IMR-90 (cell line): Measurements from ENCODE around the gene CNOT6. TPM values are rescaled to one million over a fixed set of nuclear protein-coding genes. Genes with fewer than 3 reads are reported as not detected.

Source experiments
- ATAC-seq: fragments of 200-7000 bp; cut with Tn5 transposase; 2 replicates; pipeline ENCODE4 v1.9.1; 2020; ENCODE audit warnings: low read depth, mild to moderate bottlenecking, moderate library complexity
- BruUV-seq: library from RNA; stranded (reverse); fragments of 400-500 nt; replicated peaks from 2 replicates; lab custom pipeline; 2021; lab: Mats Ljungman, UMichigan
- CTCF ChIA-PET: fragments of 300-600 bp; formaldehyde crosslinking; extraction: SDS; loops from one replicate; lab custom pipeline; 2021; ENCODE audit warnings: antibody characterized with exemption; lab: Yijun Ruan, JAX
- POLR2A ChIA-PET: fragments of 300-600 bp; sonication (Branson Sonifier 250); formaldehyde crosslinking; loops from one replicate; lab custom pipeline; 2022; ENCODE audit warnings: antibody characterized with exemption; ENCODE audit not compliant: unreplicated experiment; lab: Charles Lee
- DNase-seq: peaks from one replicate; pipeline ENCODE4 v3.0.0; 2013
- H2AFZ ChIP-seq: replicated peaks from 2 replicates; pipeline ENCODE3; 2013; ENCODE audit warnings: low read length, mild to moderate bottlenecking; ENCODE audit not compliant: poor library complexity
- H2AK5ac ChIP-seq: 2 replicates; pipeline ENCODE4 v1.6.1; 2013; ENCODE audit warnings: low read depth, low read length, inconsistent platforms
- H2AK9ac ChIP-seq: replicated peaks from 2 replicates; pipeline ENCODE3; 2013; ENCODE audit warnings: mild to moderate bottlenecking, low read depth, low read length, moderate library complexity; ENCODE audit not compliant: poor library complexity
- H2BK120ac ChIP-seq: 2 replicates; pipeline ENCODE4 v1.6.1; 2013; ENCODE audit warnings: low read depth, low read length, inconsistent platforms
- H2BK15ac ChIP-seq: 3 replicates; pipeline ENCODE4 v1.6.1; 2013; ENCODE audit warnings: low read depth, low read length, inconsistent platforms
- H2BK20ac ChIP-seq: 2 replicates; pipeline ENCODE4 v1.6.1; 2013; ENCODE audit warnings: low read depth, mild to moderate bottlenecking, inconsistent platforms, low read length, moderate library complexity
- H2BK5ac ChIP-seq: 2 replicates; pipeline ENCODE4 v1.6.1; 2013; ENCODE audit warnings: mild to moderate bottlenecking, low read depth, low read length, inconsistent platforms; ENCODE audit not compliant: poor library complexity, severe bottlenecking
- H3K14ac ChIP-seq: replicated peaks from 2 replicates; pipeline ENCODE4 v1.6.1; 2013; ENCODE audit warnings: low read depth, low read length, inconsistent platforms
- H3K18ac ChIP-seq: 2 replicates; pipeline ENCODE4 v1.6.1; 2013; ENCODE audit warnings: low read depth, low read length, control low read depth
- H3K23ac ChIP-seq: 2 replicates; pipeline ENCODE4 v1.6.1; 2013; ENCODE audit warnings: low read depth, low read length, inconsistent platforms
- H3K27ac ChIP-seq: 2 replicates; pipeline ENCODE4 v1.5.1; 2013; ENCODE audit warnings: mild to moderate bottlenecking, control low read depth, low read length; ENCODE audit not compliant: insufficient read depth
- H3K27me3 ChIP-seq: 2 replicates; pipeline ENCODE4 v1.6.1; 2013; ENCODE audit warnings: low read length; ENCODE audit not compliant: control insufficient read depth, insufficient read depth
- H3K36me3 ChIP-seq: 2 replicates; pipeline ENCODE4 v1.6.1; 2013; ENCODE audit warnings: low read length, mixed read lengths; ENCODE audit not compliant: control insufficient read depth, insufficient read depth
- H3K4ac ChIP-seq: 2 replicates; pipeline ENCODE4 v1.6.1; 2013; ENCODE audit warnings: low read depth, low read length, inconsistent platforms
- H3K4me1 ChIP-seq: 2 replicates; pipeline ENCODE4 v1.6.1; 2013; ENCODE audit warnings: low read length, mixed read lengths; ENCODE audit not compliant: control insufficient read depth, insufficient read depth
- H3K4me2 ChIP-seq: 2 replicates; pipeline ENCODE4 v1.6.1; 2013; ENCODE audit warnings: low read depth, mild to moderate bottlenecking, control low read depth, low read length, moderate library complexity
- H3K4me3 ChIP-seq: 2 replicates; pipeline ENCODE4 v1.5.1; 2013; ENCODE audit warnings: low read depth, mild to moderate bottlenecking, control low read depth, low read length, moderate library complexity; ENCODE audit not compliant: insufficient read depth
- H3K56ac ChIP-seq: 2 replicates; pipeline ENCODE4 v1.6.1; 2013; ENCODE audit warnings: low read length, inconsistent platforms; ENCODE audit not compliant: insufficient read depth; ENCODE audit errors: extremely low read depth
- H3K79me1 ChIP-seq, 2 experiments: 2 replicates each; pipeline ENCODE4 v1.6.1; 2013; ENCODE audit warnings: low read length in 2 of 2, inconsistent platforms in 1 of 2, low read depth in 1 of 2
- H3K9ac ChIP-seq: 2 replicates; pipeline ENCODE4 v1.6.1; 2013; ENCODE audit warnings: low read depth, low read length, control low read depth
- H3K9me1 ChIP-seq: 2 replicates; pipeline ENCODE4 v1.6.1; 2013; ENCODE audit warnings: low read length, inconsistent platforms; ENCODE audit not compliant: insufficient read depth
- H3K9me3 ChIP-seq: 2 replicates; pipeline ENCODE4 v1.6.1; 2013; ENCODE audit warnings: low read length; ENCODE audit not compliant: control insufficient read depth, insufficient read depth
- H4K20me1 ChIP-seq: 2 replicates; pipeline ENCODE4 v1.6.1; 2013; ENCODE audit warnings: low read length, inconsistent platforms; ENCODE audit not compliant: insufficient read depth
- H4K5ac ChIP-seq: 2 replicates; pipeline ENCODE4 v1.6.1; 2013; ENCODE audit warnings: mild to moderate bottlenecking, low read depth, low read length, control low read depth
- H4K8ac ChIP-seq, 2 experiments: 2 replicates each; pipeline ENCODE4 v1.6.1; 2013; ENCODE audit warnings: low read depth in 2 of 2, low read length in 2 of 2, control low read depth in 1 of 2, inconsistent platforms in 1 of 2
- H4K91ac ChIP-seq: 2 replicates; pipeline ENCODE4 v1.6.1; 2013; ENCODE audit warnings: low read depth, low read length, inconsistent platforms; ENCODE audit not compliant: insufficient read depth
- RFX5 ChIP-seq: IDR thresholded peaks from 2 replicates; pipeline ENCODE4 v1.8.0; 2012; ENCODE audit warnings: low read depth, mild to moderate bottlenecking, low read length, moderate library complexity
- WGBS, 2 experiments: methylation state at CpG; one replicate each; pipeline versions ENCODE4 v1.1.5 to v1.1.7; 2013; ENCODE audit warnings: missing lambda C conversion rate in 2 of 2; ENCODE audit not compliant: insufficient read length in 1 of 2; ENCODE audit errors: extremely low coverage in 2 of 2; 5-methylcytosine and 5-hydroxymethylcytosine counted together
- dilution Hi-C: fragments of 300-500 bp; cut with HindIII; formaldehyde crosslinking; loops from one replicate; pipeline ENCODE4 v1.14.3; 2018; ENCODE audit warnings: low sequenced_read_pairs; ENCODE audit not compliant: unreplicated experiment
- in situ Hi-C: fragments of 300-500 bp; cut with MboI; formaldehyde crosslinking; loops from 3 replicates; pipeline ENCODE4 v1.14.3; 2019; ENCODE audit warnings: low sequenced_read_pairs, inconsistent platforms, mixed read lengths
- intact Hi-C: fragments of 100-400 bp; cut with micrococcal nuclease; formaldehyde crosslinking; loops from 2 replicates; pipeline ENCODE4 v1.10.0; 2022
- polyA plus RNA-seq, 3 experiments: library from polyadenylated mRNA; depleted of rRNA; stranded (reverse); fragments of >200 nt; gene quantifications; 2 replicates each; pipeline ENCODE4 v1.2.3, GENCODE V29; 2012; ENCODE audit warnings: low replicate concordance in 1 of 3
- total RNA-seq: library from RNA; depleted of rRNA; stranded (reverse); fragments of >200 nt; gene quantifications from 2 replicates; pipeline ENCODE4 v1.2.3, GENCODE V29; 2012

Gene CNOT6
- total and polyA plus RNA-seq, 2 of the 4 experiments (the other 2 are of a cell fraction), result 9.7 to 10.8 TPM

- no peaks in the 10 kb centered on the region for H3K9me3 ChIP-seq
- dilution Hi-C loops (no loop called here), in situ Hi-C loops (no loop called here), intact Hi-C loops (no loop called here)
- TF ChIP-seq RFX5, result no peak
- no peaks in the 10 kb centered on the region for H3K9me1 ChIP-seq
- H2BK5ac ChIP-seq, result peak overlapping the region; percentile 64
- no peak overlapping the region for H3K4me3 ChIP-seq
- ChIA-PET POLR2A (no interaction called here), CTCF (no interaction called here)
- H3K23ac ChIP-seq, result no peak overlapping the region
- no peak overlapping the region for H3K9ac ChIP-seq
- no peaks in the 10 kb centered on the region for H3K36me3 ChIP-seq
- WGBS, 2 experiments, result 79% methylated on average over 15 of the region's 25 CpGs; no CpG with 5 or more reads in 1 of the 2 experiments
- H3K4ac ChIP-seq, result no peak overlapping the region
- no peak overlapping the region for H2BK20ac ChIP-seq
- H3K14ac ChIP-seq, result no peak overlapping the region
- no peak overlapping the region for H3K4me2 ChIP-seq
- no peak overlapping the region for H4K91ac ChIP-seq
- no peaks in the 10 kb centered on the region for H4K20me1 ChIP-seq
- ATAC-seq (no peak), DNase-seq (no peak)
- H3K56ac ChIP-seq, result no peak overlapping the region
- no TSS peak for BruUV-seq
- H2BK120ac ChIP-seq, result no peak overlapping the region
- H3K79me1 ChIP-seq, result no peaks in the 10 kb centered on the region
- H2BK15ac ChIP-seq, result no peak overlapping the region
- H2AK5ac ChIP-seq, result no peak overlapping the region
- peaks cover 17% of the 10 kb centered on the region for H3K27me3 ChIP-seq
- no peak overlapping the region for H3K18ac ChIP-seq
- no peak overlapping the region for H3K27ac ChIP-seq
- H2AFZ ChIP-seq, result no peak overlapping the region
- no peak overlapping the region for H2AK9ac ChIP-seq
- H3K4me1 ChIP-seq, result no peaks in the 10 kb centered on the region; the same call in 1 of the 2 replicates
- H4K8ac ChIP-seq, result no peak overlapping the region
- H4K5ac ChIP-seq, result no peak overlapping the region
These were observed 101.4 kb downstream of the CNOT6 start for GRCh38 chr5:180595381-180596114.
